ENCODE results near the gene ALK.
"Not testable (repeated sequence)": the region's sequence is repeated elsewhere in the genome, so short reads cannot be mapped to it uniquely, and the experiment has no call there.

ALK gene

GRCh38 chr2:29766191-29766590 is 155.2 kb downstream of the ALK start:
- no peaks in the 10 kb centered on the region for H3K4me1 ChIP-seq
- no peak overlapping the region for H3K9ac ChIP-seq
- TF ChIP-seq Cebpa-rat (IDR thresholded peaks at IDR 0.05), result no peak
- H4K20me1 ChIP-seq, result no peaks in the 10 kb centered on the region
- H3K4me2 ChIP-seq, result no peak overlapping the region
- no peak overlapping the region for H3K4me3 ChIP-seq
- H3K9me3 ChIP-seq, result no peaks in the 10 kb centered on the region
- no peaks in the 10 kb centered on the region for H3K36me3 ChIP-seq
- H3K27me3 ChIP-seq, result no peaks in the 10 kb centered on the region
- no peak overlapping the region for H3K27ac ChIP-seq

DNA sequence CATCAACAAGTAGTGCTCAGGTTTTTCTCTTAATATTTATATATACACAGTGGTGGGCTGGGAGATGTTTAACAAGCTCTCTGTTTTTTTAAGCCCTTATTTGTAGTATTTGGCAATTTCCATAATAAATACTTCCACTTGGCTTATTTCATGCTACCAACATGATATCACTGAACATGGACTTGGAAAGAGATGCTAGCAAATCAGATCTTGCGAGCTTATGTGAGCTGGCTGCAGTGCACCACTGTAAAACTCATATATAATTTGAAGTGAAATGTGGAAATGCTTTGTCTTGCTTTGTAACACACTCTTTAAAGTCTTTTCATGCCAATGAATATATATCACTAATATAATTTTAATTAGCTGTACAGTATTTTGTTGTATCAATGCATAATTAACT is 155.7 kb downstream of the ALK start:
- Histone ChIP-seq H3K4me3 (no peak overlapping the region), H3K27me3 (no peaks in the 10 kb centered on the region), H3K27ac (no peak overlapping the region), H3K4me1 (no peaks in the 10 kb centered on the region), H3K4me2 (no peak overlapping the region), H3K36me3 (no peaks in the 10 kb centered on the region), H4K20me1 (no peaks in the 10 kb centered on the region), H3K9me3 (no peaks in the 10 kb centered on the region), H3K9ac (no peak overlapping the region)
- TF ChIP-seq Cebpa-rat (IDR thresholded peaks at IDR 0.05), result no peak

- no peak for TF ChIP-seq Cebpa-rat (IDR thresholded peaks at IDR 0.05)
- no peaks in the 10 kb centered on the region for H4K20me1 ChIP-seq
- H3K27me3 ChIP-seq, result no peaks in the 10 kb centered on the region
- H3K27ac ChIP-seq, result no peak overlapping the region
- H3K4me3 ChIP-seq, result no peak overlapping the region
- H3K9ac ChIP-seq, result no peak overlapping the region
- H3K36me3 ChIP-seq, result no peaks in the 10 kb centered on the region
- no peaks in the 10 kb centered on the region for H3K9me3 ChIP-seq
- no peak overlapping the region for H3K4me2 ChIP-seq
- no peaks in the 10 kb centered on the region for H3K4me1 ChIP-seq
Observed at GRCh38 chr2:29763371-29763770, 158.0 kb downstream of the ALK start.

- Histone ChIP-seq H3K9ac (no peak overlapping the region), H3K27ac (no peak overlapping the region), H3K27me3 (no peaks in the 10 kb centered on the region), H3K4me3 (no peak overlapping the region), H4K20me1 (no peaks in the 10 kb centered on the region), H3K4me2 (no peak overlapping the region), H3K4me1 (no peaks in the 10 kb centered on the region), H3K9me3 (no peaks in the 10 kb centered on the region), H3K36me3 (no peaks in the 10 kb centered on the region)
- no peak for TF ChIP-seq Cebpa-rat (IDR thresholded peaks at IDR 0.05)
Observed at GRCh38 chr2:29762239-29762638, 159.1 kb downstream of the ALK start.

DNA sequence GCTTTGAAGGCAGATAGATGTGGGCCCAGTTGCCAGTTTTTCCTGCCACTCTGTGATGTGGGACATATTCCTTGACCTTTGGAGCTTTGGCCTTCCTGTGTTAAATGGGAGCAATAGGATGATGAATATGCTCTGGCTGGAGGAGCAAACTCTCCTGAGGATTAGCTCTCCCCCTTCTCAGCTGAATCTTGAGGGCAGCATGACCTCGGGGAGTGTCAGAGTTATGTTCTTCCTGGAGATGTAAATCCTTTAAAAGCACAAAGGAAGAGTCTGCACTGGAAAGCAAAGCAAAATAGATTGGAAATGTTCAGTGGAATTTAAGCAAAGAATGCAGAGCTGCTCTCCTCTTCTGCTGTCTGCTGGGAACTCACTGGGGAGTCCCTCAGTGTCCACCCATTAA is 160.1 kb downstream of the ALK start:
- no peak overlapping the region for H3K9ac ChIP-seq
- H3K4me1 ChIP-seq, result no peaks in the 10 kb centered on the region
- H3K36me3 ChIP-seq, result no peaks in the 10 kb centered on the region
- H3K9me3 ChIP-seq, result no peaks in the 10 kb centered on the region
- H3K4me2 ChIP-seq, result no peak overlapping the region
- no peak overlapping the region for H3K27ac ChIP-seq
- H4K20me1 ChIP-seq, result no peaks in the 10 kb centered on the region
- H3K27me3 ChIP-seq, result no peaks in the 10 kb centered on the region
- TF ChIP-seq Cebpa-rat (IDR thresholded peaks at IDR 0.05), result no peak
- H3K4me3 ChIP-seq, result no peak overlapping the region

DNA sequence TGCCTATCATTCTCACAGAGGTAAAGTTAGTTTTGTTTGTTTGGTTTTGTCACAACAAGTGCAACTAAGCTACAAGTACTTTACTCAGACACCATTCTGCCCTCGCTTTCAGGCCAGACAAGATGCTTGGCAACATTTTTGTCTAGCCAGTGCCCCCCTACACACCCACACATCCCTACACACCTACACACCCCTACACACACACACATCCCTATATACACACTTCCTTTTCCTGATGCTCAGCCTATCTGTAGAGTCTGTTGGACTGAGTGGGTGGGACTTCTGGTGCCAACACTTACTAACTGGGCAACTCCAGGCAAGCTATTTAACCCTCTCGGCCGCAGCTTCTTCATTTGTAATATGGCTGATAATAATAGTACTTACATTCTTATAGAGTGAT is 161.4 kb downstream of the ALK start:
- no peak overlapping the region for H3K4me3 ChIP-seq
- H3K27ac ChIP-seq, result no peak overlapping the region
- no peaks in the 10 kb centered on the region for H3K9me3 ChIP-seq
- H3K36me3 ChIP-seq, result no peaks in the 10 kb centered on the region
- no peak overlapping the region for H3K4me2 ChIP-seq
- no peak for TF ChIP-seq Cebpa-rat (IDR thresholded peaks at IDR 0.05)
- H4K20me1 ChIP-seq, result no peaks in the 10 kb centered on the region
- H3K4me1 ChIP-seq, result no peaks in the 10 kb centered on the region
- H3K27me3 ChIP-seq, result no peaks in the 10 kb centered on the region
- H3K9ac ChIP-seq, result no peak overlapping the region

GRCh38 chr2:29759360-29759759 is 162.0 kb downstream of the ALK start:
- Histone ChIP-seq H3K4me3 (no peak overlapping the region), H3K36me3 (no peaks in the 10 kb centered on the region), H3K27ac (no peak overlapping the region), H3K4me2 (no peak overlapping the region), H4K20me1 (no peaks in the 10 kb centered on the region), H3K9me3 (no peaks in the 10 kb centered on the region), H3K9ac (no peak overlapping the region), H3K4me1 (no peaks in the 10 kb centered on the region), H3K27me3 (no peaks in the 10 kb centered on the region)
- TF ChIP-seq Cebpa-rat (IDR thresholded peaks at IDR 0.05), result no peak

DNA sequence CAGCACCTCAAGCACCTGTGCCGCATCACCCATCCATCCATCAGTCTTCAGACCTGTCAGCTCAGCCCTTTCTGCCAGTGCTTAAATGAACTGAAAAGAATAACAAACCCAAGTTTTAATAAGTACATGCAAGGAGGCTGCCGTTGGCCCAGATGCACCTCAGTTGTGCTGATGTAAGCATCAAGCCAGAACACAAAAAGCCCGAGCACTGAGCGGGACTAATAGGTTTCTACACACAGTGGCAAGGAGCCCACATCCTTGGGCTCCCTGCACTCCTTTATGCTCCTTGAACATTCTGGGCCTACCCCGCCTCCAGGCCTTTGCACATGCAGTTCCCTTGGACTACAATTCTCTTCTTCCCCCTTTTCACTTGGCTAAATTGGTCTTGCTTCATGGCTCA is 165.6 kb downstream of the ALK start:
- no peaks in the 10 kb centered on the region for H3K9me3 ChIP-seq
- no peak overlapping the region for H3K4me3 ChIP-seq
- no peak overlapping the region for H3K9ac ChIP-seq
- no peaks in the 10 kb centered on the region for H3K27me3 ChIP-seq
- no peaks in the 10 kb centered on the region for H4K20me1 ChIP-seq
- H3K36me3 ChIP-seq, result no peaks in the 10 kb centered on the region
- no peak overlapping the region for H3K4me2 ChIP-seq
- no peak for TF ChIP-seq Cebpa-rat (IDR thresholded peaks at IDR 0.05)
- H3K4me1 ChIP-seq, result no peaks in the 10 kb centered on the region
- no peak overlapping the region for H3K27ac ChIP-seq

DNA sequence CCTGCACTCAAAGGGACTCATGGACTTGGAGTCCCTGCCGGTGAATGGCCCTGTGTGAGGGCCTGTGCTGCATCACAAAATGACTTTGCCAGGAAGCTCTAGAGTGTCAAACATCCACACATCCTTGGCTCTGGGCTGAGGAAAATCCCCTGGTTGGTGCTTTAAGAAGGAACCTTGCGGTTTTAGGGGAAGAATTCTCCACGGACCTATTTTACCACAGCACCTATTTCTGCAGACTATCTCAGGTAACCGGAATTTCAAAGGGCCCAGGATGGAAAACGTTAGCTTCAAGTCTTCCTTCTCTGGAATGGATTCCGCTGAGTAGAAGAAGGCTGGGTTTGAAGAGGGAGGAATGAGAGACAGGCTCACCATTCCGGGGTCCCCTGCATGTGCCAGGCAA is 166.2 kb downstream of the ALK start:
- no peaks in the 10 kb centered on the region for H3K27me3 ChIP-seq
- no peaks in the 10 kb centered on the region for H3K36me3 ChIP-seq
- H3K9me3 ChIP-seq, result no peaks in the 10 kb centered on the region
- no peaks in the 10 kb centered on the region for H3K4me1 ChIP-seq
- no peak overlapping the region for H3K9ac ChIP-seq
- H4K20me1 ChIP-seq, result no peaks in the 10 kb centered on the region
- no peak overlapping the region for H3K4me3 ChIP-seq
- no peak overlapping the region for H3K4me2 ChIP-seq
- no peak for TF ChIP-seq Cebpa-rat (IDR thresholded peaks at IDR 0.05)
- H3K27ac ChIP-seq, result no peak overlapping the region

GRCh38 chr2:29753671-29754444 is 167.5 kb downstream of the ALK start:
- no peaks in the 10 kb centered on the region for H4K20me1 ChIP-seq
- TF ChIP-seq Cebpa-rat (IDR thresholded peaks at IDR 0.05), result no peak
- no peaks in the 10 kb centered on the region for H3K36me3 ChIP-seq
- no peaks in the 10 kb centered on the region for H3K9me3 ChIP-seq
- no peaks in the 10 kb centered on the region for H3K4me1 ChIP-seq
- no peaks in the 10 kb centered on the region for H3K27me3 ChIP-seq
- no peak overlapping the region for H3K4me3 ChIP-seq
- no peak overlapping the region for H3K4me2 ChIP-seq
- H3K27ac ChIP-seq, result no peak overlapping the region
- H3K9ac ChIP-seq, result no peak overlapping the region

GRCh38 chr2:29751390-29751789 is 170.0 kb downstream of the ALK start:
- no peak for TF ChIP-seq Cebpa-rat (IDR thresholded peaks at IDR 0.05)
- Histone ChIP-seq H3K4me2 (no peak overlapping the region), H3K27me3 (no peaks in the 10 kb centered on the region), H3K4me1 (peaks cover 12% of the 10 kb centered on the region), H3K36me3 (no peaks in the 10 kb centered on the region), H3K27ac (no peak overlapping the region), H3K9ac (no peak overlapping the region), H4K20me1 (no peaks in the 10 kb centered on the region), H3K4me3 (no peak overlapping the region), H3K9me3 (no peaks in the 10 kb centered on the region)

- H3K36me3 ChIP-seq, H3K9me3 ChIP-seq, H3K9ac ChIP-seq, H3K4me2 ChIP-seq, H4K20me1 ChIP-seq, H3K4me3 ChIP-seq, H3K27me3 ChIP-seq, H3K27ac ChIP-seq: not testable (repeated sequence)
- H3K4me1 ChIP-seq, result peaks cover 12% of the 10 kb centered on the region
Observed at GRCh38 chr2:29750463-29750862, 170.9 kb downstream of the ALK start.

Measured in BLaER1 (cell line).